SK-N-MC (cell line): Measurements from ENCODE around the gene CACNB4.
"Not testable (repeated sequence)": the region's sequence is repeated elsewhere in the genome, so short reads cannot be mapped to it uniquely, and the experiment has no call there.

Experiments
- DNase-seq: peaks from one replicate; pipeline ENCODE4 v3.0.0-alpha.2; 2011; ENCODE audit warnings: low read depth, low spot score
- H3K27ac ChIP-seq: fragments of 200-600 bp; sonication (generic); 2 replicates; pipeline ENCODE4 v1.5.1; 2016; ENCODE audit warnings: mixed run types
- H3K36me3 ChIP-seq: fragments of 200-600 bp; sonication (generic); 2 replicates; pipeline ENCODE4 v1.6.1; 2017; ENCODE audit warnings: antibody characterized with exemption, low read length, mixed read lengths; ENCODE audit not compliant: insufficient read depth
- H3K4me3 ChIP-seq: fragments of 200-600 bp; sonication (generic); 2 replicates; pipeline ENCODE4 v1.5.1; 2016
- H3K9ac ChIP-seq: fragments of 200-600 bp; sonication (generic); 2 replicates; pipeline ENCODE4 v1.8.0; 2017; ENCODE audit warnings: mixed run types, mixed read lengths; ENCODE audit not compliant: insufficient read length
- H3K9me3 ChIP-seq: fragments of 200-600 bp; sonication (generic); 2 replicates; pipeline ENCODE4 v1.6.1; 2017; ENCODE audit warnings: low read depth, mild to moderate bottlenecking, antibody characterized with exemption, low read length, moderate library complexity, mixed read lengths
- EZH2 ChIP-seq: fragments of 200-600 bp; sonication (generic); IDR thresholded peaks from one replicate; pipeline ENCODE4 v1.6.1; 2017; ENCODE audit warnings: antibody characterized with exemption
- FOXP2 ChIP-seq: optimal IDR thresholded peaks from 2 replicates; pipeline ENCODE3; 2011; ENCODE audit warnings: mild to moderate bottlenecking, moderate library complexity; ENCODE audit not compliant: insufficient read depth; ENCODE audit errors: extremely low read length, control extremely low read depth
- POLR2AphosphoS5 ChIP-seq: IDR thresholded peaks from 2 replicates; pipeline ENCODE4 v1.6.1; 2012; ENCODE audit warnings: mild to moderate bottlenecking, low read depth, low read length, borderline replicate concordance

The CACNB4 gene

GRCh38 chr2:152024477-152024876 lies 74.4 kb downstream of the CACNB4 start:
- no peak overlapping the region for H3K4me3 ChIP-seq
- H3K9ac ChIP-seq = no peak overlapping the region
- no peak for DNase-seq
- no peaks in the 10 kb centered on the region for H3K36me3 ChIP-seq
- no peak overlapping the region for H3K27ac ChIP-seq
- H3K9me3 ChIP-seq = no peaks in the 10 kb centered on the region
- no peak for TF ChIP-seq FOXP2
- no peak for TF ChIP-seq POLR2AphosphoS5
- no peak for TF ChIP-seq EZH2

DNA sequence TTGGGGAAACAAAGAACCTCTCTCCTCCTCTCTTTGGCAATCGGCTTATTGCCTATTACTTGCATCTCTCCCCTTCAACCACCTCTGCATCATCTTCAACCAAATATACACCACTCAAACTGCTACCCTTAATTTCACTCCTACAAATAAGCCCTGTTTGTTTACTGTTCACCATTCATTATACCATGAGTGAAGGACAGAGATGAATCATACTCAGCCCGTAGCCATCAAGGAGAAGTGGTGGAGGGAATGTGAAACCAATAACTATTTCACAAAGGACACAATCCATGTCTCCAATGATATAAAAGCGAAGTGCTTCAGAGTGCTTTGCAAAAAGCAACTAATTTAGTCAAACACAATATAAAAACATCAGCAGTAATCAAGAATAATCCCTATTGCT lies 76.8 kb downstream of the CACNB4 start:
- Histone ChIP-seq H3K27ac (no peak overlapping the region), H3K9ac (no peak overlapping the region), H3K36me3 (no peaks in the 10 kb centered on the region), H3K4me3 (no peak overlapping the region), H3K9me3 (no peaks in the 10 kb centered on the region)
- no peak for DNase-seq
- TF ChIP-seq FOXP2 (no peak), POLR2AphosphoS5 (no peak), EZH2 (no peak)

- H3K27ac ChIP-seq, H3K36me3 ChIP-seq, DNase-seq, H3K9me3 ChIP-seq, H3K4me3 ChIP-seq, H3K9ac ChIP-seq: not testable (repeated sequence)
These were observed 77.8 kb downstream of the CACNB4 start for GRCh38 chr2:152021001-152021400.

GRCh38 chr2:152019732-152020131 lies 79.1 kb downstream of the CACNB4 start:
- no peaks in the 10 kb centered on the region for H3K9me3 ChIP-seq
- TF ChIP-seq EZH2 (no peak), POLR2AphosphoS5 (no peak), FOXP2 (no peak)
- no peak overlapping the region for H3K27ac ChIP-seq
- no peaks in the 10 kb centered on the region for H3K36me3 ChIP-seq
- no peak for DNase-seq
- H3K4me3 ChIP-seq = no peak overlapping the region
- H3K9ac ChIP-seq = no peak overlapping the region

- H3K4me3 ChIP-seq = no peak overlapping the region
These were observed 82.4 kb downstream of the CACNB4 start for GRCh38 chr2:152016181-152017120.

GRCh38 chr2:152015552-152015951 lies 83.3 kb downstream of the CACNB4 start:
- H3K9me3 ChIP-seq = no peaks in the 10 kb centered on the region
- DNase-seq = no peak
- no peak overlapping the region for H3K27ac ChIP-seq
- H3K4me3 ChIP-seq = no peak overlapping the region
- H3K9ac ChIP-seq = no peak overlapping the region
- TF ChIP-seq FOXP2 (no peak), EZH2 (no peak), POLR2AphosphoS5 (no peak)
- H3K36me3 ChIP-seq = no peaks in the 10 kb centered on the region

More at GRCh38 chr2:152016181-152017120, 82.4 kb downstream of the CACNB4 start:
- DNase-seq = no peak
- Histone ChIP-seq H3K36me3 (no peaks in the 10 kb centered on the region), H3K27ac (no peak overlapping the region), H3K9me3 (no peaks in the 10 kb centered on the region), H3K9ac (no peak overlapping the region)
- TF ChIP-seq FOXP2 = no peak
- no peak for TF ChIP-seq EZH2
- TF ChIP-seq POLR2AphosphoS5 = no peak

GRCh38 chr2:152012697-152013096 lies 86.1 kb downstream of the CACNB4 start:
- DNase-seq = no peak
- H3K36me3 ChIP-seq = no peaks in the 10 kb centered on the region
- no peak overlapping the region for H3K4me3 ChIP-seq
- no peak overlapping the region for H3K27ac ChIP-seq
- no peak overlapping the region for H3K9ac ChIP-seq
- H3K9me3 ChIP-seq = no peaks in the 10 kb centered on the region
- TF ChIP-seq FOXP2 (no peak), EZH2 (no peak), POLR2AphosphoS5 (no peak)

- Histone ChIP-seq H3K9me3 (no peaks in the 10 kb centered on the region), H3K9ac (no peak overlapping the region), H3K27ac (no peak overlapping the region), H3K4me3 (no peak overlapping the region), H3K36me3 (no peaks in the 10 kb centered on the region)
- no peak for TF ChIP-seq POLR2AphosphoS5
- TF ChIP-seq EZH2 = no peak
- TF ChIP-seq FOXP2 = no peak
- no peak for DNase-seq
These were observed 87.1 kb downstream of the CACNB4 start for GRCh38 chr2:152011724-152012123.

DNA sequence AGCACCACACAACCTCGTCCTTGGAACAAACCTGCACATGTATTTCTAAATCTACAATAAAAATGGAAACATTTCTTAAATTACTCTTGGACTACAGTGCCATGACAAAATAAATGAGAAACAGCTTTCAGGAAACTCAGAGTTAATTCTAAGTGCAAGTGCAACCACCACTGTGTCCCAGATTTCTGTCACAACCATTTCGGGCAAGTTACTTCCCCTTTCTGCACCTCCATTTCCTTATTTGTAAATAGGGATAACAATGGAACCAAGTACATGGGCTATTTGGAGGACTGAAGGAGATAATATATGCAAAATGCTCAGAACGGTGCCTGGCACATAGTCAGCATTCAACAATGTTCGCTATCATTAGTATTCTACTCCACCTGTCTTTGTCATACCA lies 93.2 kb downstream of the CACNB4 start:
- no peak overlapping the region for H3K27ac ChIP-seq
- H3K36me3 ChIP-seq = no peaks in the 10 kb centered on the region

DNA sequence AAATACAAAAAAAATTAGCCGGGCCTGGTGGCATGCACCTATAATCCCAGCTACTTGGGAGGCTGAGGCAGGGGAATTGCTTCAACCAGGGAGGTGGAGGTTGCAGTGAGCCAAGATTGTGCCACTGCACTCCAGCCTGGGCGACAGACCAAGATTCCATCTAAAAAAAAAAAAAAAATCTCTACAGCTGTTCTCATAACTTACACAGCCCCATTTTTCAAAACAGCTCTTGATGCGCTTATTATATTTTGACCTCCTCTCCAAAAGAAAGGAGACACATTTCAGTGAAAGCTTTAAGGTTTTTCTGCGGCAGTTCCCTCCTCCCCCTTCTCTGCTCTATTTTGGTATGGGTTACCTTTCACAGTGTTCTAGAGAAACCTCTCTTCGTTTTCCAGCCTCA lies 95.6 kb downstream of the CACNB4 start:
- not testable (repeated sequence) for H3K4me3 ChIP-seq, DNase-seq, H3K27ac ChIP-seq, H3K9me3 ChIP-seq, H3K9ac ChIP-seq, H3K36me3 ChIP-seq

More for the DNA sequence above, 93.2 kb downstream of the CACNB4 start:
- no peak for DNase-seq
- Histone ChIP-seq H3K4me3 (no peak overlapping the region), H3K9ac (no peak overlapping the region), H3K9me3 (peaks cover 4% of the 10 kb centered on the region; the same call in 1 of the 2 replicates)
- TF ChIP-seq POLR2AphosphoS5 (no peak), EZH2 (no peak), FOXP2 (no peak)
